ENCODE data around the gene PUM2. TPM values are rescaled to one million over a fixed set of nuclear protein-coding genes. Genes with fewer than 3 reads are reported as not detected.
A peak's percentile ranks its signal among the peaks of the same experiment; 100 is the strongest.

PUM2 gene
- polyA plus RNA-seq, 1 donor from 2014 or later: 14.6 TPM

DNA sequence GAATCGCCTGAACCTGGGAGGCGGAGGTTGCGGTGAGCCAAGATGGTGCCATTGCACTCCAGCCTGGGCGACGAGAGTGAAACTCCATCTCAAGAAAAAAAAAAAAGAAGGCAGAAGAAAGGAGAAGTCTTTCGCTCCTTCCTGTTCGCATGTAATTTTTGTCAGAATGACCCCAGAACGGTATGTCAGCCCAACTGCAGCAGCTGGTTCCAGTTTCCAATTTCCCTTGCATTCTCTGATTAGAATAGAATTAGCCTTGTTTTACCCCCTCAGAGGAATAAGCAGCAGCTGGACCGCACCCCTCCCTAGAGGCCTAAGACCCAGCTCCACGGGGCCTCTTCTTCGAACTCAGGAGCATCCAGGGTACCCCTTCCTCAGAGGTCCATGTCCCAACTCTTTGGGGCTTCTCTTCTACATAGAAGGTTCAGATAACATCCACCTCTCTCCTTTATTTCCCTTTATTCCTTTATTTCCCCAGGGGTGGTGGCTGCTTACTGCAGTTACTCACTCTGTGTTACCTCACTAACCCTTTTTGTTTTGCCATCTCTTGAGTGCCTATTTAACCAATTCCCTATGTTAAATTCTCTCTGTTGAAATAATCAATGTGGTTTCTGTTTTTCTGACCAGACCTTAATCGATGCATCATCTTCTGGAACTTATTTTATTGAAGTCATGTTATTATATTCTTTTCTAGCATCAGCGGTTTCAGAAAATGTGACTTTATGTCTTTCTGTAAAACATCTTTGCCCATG lies 7.2 kb upstream of the PUM2 start:
- no peaks in the 10 kb centered on the region for H3K36me3 Mint-ChIP-seq
- H3K9me3 Mint-ChIP-seq: no peaks in the 10 kb centered on the region
- H3K27ac Mint-ChIP-seq: peak overlapping the region in 1 of 3 donors; percentile 50
- H3K27me3 Mint-ChIP-seq: no peaks in the 10 kb centered on the region
- peaks cover 0 to 5% (median 0%) of the 10 kb centered on the region in 3 donors for H3K4me1 Mint-ChIP-seq
- peak overlapping the region in 1 of 4 donors; percentile 28 for H3K4me3 Mint-ChIP-seq

- no peak overlapping the region for H3K27ac Mint-ChIP-seq
- H3K4me3 Mint-ChIP-seq: no peak overlapping the region
- H3K36me3 Mint-ChIP-seq: no peaks in the 10 kb centered on the region
- H3K9me3 Mint-ChIP-seq: no peaks in the 10 kb centered on the region
- no peaks in the 10 kb centered on the region for H3K27me3 Mint-ChIP-seq
- peaks cover 0 to 4% (median 2%) of the 10 kb centered on the region in 3 donors for H3K4me1 Mint-ChIP-seq
These were observed 5.4 kb upstream of the PUM2 start for GRCh38 chr2:20356042-20356441.

DNA sequence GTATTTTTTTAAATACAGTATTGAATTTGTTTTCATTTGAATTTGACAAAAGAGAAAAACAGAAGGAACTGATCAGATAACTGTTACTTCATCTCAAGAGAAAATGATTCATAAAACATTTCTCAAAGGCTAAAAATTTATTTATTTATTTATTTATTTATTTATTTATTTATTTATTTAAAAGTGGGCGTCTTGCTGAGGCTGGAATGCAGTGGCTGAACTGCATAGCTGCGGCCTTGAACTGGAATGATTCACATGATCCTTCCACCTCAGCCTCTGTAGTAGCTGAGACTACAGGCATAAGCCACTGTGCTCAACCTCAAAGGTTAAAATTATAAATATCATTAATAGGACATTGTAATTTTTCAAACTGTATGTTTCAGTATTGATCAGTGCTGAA lies 4.5 kb upstream of the PUM2 start:
- no peak overlapping the region for H3K27ac Mint-ChIP-seq
- no peaks in the 10 kb centered on the region for H3K27me3 Mint-ChIP-seq
- no peaks in the 10 kb centered on the region for H3K36me3 Mint-ChIP-seq
- no peaks in the 10 kb centered on the region for H3K9me3 Mint-ChIP-seq
- peaks cover 0 to 4% (median 4%) of the 10 kb centered on the region in 3 donors for H3K4me1 Mint-ChIP-seq
- H3K4me3 Mint-ChIP-seq: no peak overlapping the region

- Mint-ChIP-seq H3K36me3 (no peaks in the 10 kb centered on the region), H3K4me1 (peaks cover 11 to 19% (median 16%) of the 10 kb centered on the region in 3 donors), H3K9me3 (no peaks in the 10 kb centered on the region), H3K27me3 (no peaks in the 10 kb centered on the region), H3K27ac (peak overlapping the region in 1 of 3 donors; percentile 69), H3K4me3 (peak overlapping the region in 1 of 4 donors; percentile 22)
These were observed 2.8 kb upstream of the PUM2 start for GRCh38 chr2:20353241-20353992.

DNA sequence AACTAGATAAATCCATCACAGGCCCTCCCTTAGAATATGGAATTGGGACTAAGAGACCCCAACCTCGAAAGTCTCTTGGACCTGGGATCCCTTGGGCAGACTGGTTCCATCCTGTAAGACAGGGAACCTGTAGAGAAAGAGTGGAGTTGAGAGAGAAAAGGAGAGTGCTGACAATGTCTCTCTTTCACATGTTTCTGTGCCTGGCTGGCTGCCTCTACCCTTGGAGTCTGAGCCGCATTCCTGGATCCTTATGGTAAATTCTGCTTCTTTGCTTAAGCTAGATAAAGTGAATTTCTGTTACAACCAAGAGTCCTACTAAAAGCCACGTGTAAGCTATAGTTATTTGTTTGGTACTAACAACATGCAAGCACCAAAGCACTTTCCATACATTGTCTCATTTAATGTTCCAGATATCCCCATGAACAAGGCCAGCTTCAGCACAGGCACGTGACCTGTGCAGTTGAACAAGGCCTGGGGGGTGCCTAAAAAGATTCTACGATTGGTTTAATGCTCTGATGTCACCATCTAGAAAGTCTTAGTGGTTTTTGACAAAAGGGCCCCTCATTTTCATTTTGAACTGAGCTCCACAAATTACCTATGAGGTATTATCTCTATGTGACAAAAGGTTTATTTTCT lies 2.1 kb upstream of the PUM2 start:
- Mint-ChIP-seq H3K36me3 (no peaks in the 10 kb centered on the region), H3K9me3 (no peaks in the 10 kb centered on the region), H3K4me1 (peaks cover 13 to 21% (median 20%) of the 10 kb centered on the region in 3 donors), H3K27me3 (no peaks in the 10 kb centered on the region), H3K27ac (no peak overlapping the region), H3K4me3 (no peak overlapping the region)

DNA sequence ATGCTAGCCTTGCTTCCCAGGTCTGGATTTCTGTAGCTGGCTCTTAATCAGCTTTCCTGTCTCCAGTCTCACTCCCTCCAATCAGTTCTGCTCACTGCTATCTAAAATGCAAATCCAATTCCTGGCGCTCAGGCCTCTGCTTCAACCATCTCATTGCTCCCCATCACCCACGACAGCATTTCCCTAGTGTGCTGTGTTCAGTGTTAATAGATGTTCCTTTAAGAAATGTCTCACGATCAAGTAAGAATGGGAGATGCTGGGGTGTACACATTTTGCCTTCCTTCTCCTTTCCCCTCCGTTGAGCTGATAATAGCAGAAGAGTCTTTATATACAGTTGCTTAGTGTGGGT lies 1.6 kb upstream of the PUM2 start:
- Mint-ChIP-seq H3K4me1 (peaks cover 17 to 24% (median 21%) of the 10 kb centered on the region in 3 donors), H3K36me3 (no peaks in the 10 kb centered on the region), H3K4me3 (no peak overlapping the region), H3K9me3 (no peaks in the 10 kb centered on the region), H3K27ac (no peak overlapping the region), H3K27me3 (no peaks in the 10 kb centered on the region)

DNA sequence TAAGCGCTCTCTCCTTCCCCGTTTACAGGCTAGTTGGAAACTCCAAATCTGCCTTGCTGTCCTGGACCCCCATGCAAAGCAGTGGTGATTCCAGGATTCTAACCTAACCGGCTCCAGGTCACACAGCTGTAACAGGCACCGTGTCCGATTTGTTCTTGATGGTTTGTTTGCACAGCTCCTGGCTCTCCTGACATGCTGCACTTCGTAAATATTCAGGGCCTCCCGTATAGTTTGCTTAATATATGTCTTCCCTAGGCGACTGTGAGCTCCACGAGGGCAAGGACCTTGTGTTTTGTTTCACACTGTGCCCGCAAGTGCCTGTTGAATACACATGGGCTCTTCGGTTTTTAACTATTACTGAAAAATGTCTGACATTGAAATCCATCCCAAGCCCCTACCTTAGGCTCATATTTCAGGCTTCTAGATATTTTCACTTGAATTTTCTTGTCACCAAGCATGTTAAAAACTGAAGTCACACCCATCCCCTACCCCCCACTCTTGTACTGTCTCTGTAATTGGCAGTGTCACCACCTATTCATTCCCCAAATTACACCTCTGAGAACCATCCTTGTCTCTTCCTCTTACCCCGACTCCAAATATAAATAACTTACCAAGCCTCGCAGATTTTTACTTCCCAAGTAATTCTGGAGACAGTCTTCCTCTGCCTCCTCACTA lies 1.0 kb upstream of the PUM2 start:
- no peak overlapping the region for H3K27ac Mint-ChIP-seq
- no peak overlapping the region for H3K4me3 Mint-ChIP-seq
- H3K9me3 Mint-ChIP-seq: no peaks in the 10 kb centered on the region
- H3K36me3 Mint-ChIP-seq: no peaks in the 10 kb centered on the region
- H3K27me3 Mint-ChIP-seq: no peaks in the 10 kb centered on the region
- H3K4me1 Mint-ChIP-seq: peaks cover 22 to 29% (median 26%) of the 10 kb centered on the region in 3 donors

DNA sequence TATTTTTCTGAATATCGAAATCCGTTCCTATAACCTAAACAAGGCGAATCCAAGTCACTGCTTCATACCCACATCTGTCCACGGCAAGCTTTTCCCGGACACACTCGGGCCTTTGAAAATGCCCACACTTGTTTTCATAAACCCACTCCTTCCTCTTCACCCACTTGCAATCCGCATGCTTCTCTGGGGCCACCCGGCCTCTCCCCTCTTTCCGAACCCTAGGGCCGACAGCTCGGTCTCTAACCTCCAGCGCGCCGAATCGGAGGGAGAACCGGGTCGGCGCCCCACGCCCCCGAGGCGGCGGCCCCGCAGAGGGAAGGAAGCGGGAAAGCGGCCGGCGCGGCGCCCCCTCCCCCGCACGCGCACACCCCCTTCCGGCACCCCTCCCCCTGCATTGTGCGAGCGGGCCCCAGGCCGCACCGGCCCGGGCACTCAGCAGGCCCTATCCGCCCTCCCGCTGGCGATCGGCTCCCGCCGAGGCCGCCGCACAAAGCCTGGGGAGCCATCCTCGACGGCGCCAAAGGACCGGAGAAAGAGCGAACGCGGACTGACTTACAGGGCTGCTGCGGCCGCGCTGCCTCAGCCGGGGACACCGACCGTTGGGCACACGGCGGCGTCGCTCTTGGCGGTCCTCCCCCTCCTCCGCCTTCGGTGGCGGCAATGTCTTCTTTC lies 467 bp downstream of the PUM2 start:
- Mint-ChIP-seq H3K4me3 (peak overlapping the region in 1 of 4 donors; percentile 97), H3K4me1 (peaks cover 32 to 42% (median 35%) of the 10 kb centered on the region in 3 donors)

DNA sequence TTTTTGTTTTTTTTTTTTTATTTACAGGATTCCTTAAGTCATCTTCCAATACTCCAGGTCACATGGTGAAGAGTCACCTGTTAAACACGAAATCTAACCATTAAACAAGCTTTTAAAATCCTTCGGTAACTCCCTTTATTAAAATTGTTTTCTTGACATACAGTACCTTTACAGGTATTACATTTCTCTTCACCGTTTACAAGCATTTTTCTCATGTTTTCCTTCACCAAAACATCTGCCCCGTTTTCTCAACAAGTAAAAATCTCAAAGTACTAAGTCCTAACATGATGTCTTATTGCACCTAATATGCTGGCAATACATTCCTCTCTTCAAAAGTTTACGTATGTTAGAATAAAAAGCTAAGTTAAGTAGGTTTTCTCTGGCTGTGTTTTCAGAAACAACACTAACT lies 1.1 kb downstream of the PUM2 start:
- peak overlapping the region in 2 of 3 donors; percentile 78 to 97 for H3K27ac Mint-ChIP-seq
- peaks cover 3% of the 10 kb centered on the region for H3K36me3 Mint-ChIP-seq
- no peaks in the 10 kb centered on the region for H3K27me3 Mint-ChIP-seq
- H3K4me1 Mint-ChIP-seq: peaks cover 36 to 43% (median 38%) of the 10 kb centered on the region in 3 donors
- H3K9me3 Mint-ChIP-seq: no peaks in the 10 kb centered on the region
- H3K4me3 Mint-ChIP-seq: peak overlapping the region in 1 of 4 donors; percentile 97

More for the DNA sequence above, 467 bp downstream of the PUM2 start:
- peak overlapping the region in 2 of 3 donors; percentile 78 to 97 for H3K27ac Mint-ChIP-seq
- H3K36me3 Mint-ChIP-seq: peaks cover 2% of the 10 kb centered on the region
- no peaks in the 10 kb centered on the region for H3K9me3 Mint-ChIP-seq
- no peaks in the 10 kb centered on the region for H3K27me3 Mint-ChIP-seq

GRCh38 chr2:20348542-20348941 lies 2.1 kb downstream of the PUM2 start:
- Mint-ChIP-seq H3K36me3 (peaks cover 3% of the 10 kb centered on the region), H3K4me1 (peaks cover 44 to 49% (median 46%) of the 10 kb centered on the region in 3 donors), H3K4me3 (peak overlapping the region in 2 of 4 donors; percentile 94 to 97), H3K9me3 (no peaks in the 10 kb centered on the region), H3K27ac (peak overlapping the region in 1 of 3 donors; percentile 97), H3K27me3 (no peaks in the 10 kb centered on the region)

GRCh38 chr2:20346565-20347381 lies 3.9 kb downstream of the PUM2 start:
- H3K27ac Mint-ChIP-seq: peak overlapping the region in 2 of 3 donors; percentile 18 to 85
- H3K9me3 Mint-ChIP-seq: no peaks in the 10 kb centered on the region
- H3K36me3 Mint-ChIP-seq: peaks cover 3% of the 10 kb centered on the region
- H3K4me1 Mint-ChIP-seq: peaks cover 46 to 51% (median 47%) of the 10 kb centered on the region in 3 donors
- peak overlapping the region in 3 of 4 donors; percentile 10 to 74 (median 39) for H3K4me3 Mint-ChIP-seq
- H3K27me3 Mint-ChIP-seq: no peaks in the 10 kb centered on the region

- H3K27ac Mint-ChIP-seq: no peak overlapping the region
- H3K36me3 Mint-ChIP-seq: peaks cover 3% of the 10 kb centered on the region
- no peaks in the 10 kb centered on the region for H3K27me3 Mint-ChIP-seq
- no peaks in the 10 kb centered on the region for H3K9me3 Mint-ChIP-seq
- peaks cover 48 to 64% (median 54%) of the 10 kb centered on the region in 3 donors for H3K4me1 Mint-ChIP-seq
- H3K4me3 Mint-ChIP-seq: peak overlapping the region in 1 of 4 donors; percentile 74
These were observed 7.5 kb downstream of the PUM2 start for GRCh38 chr2:20343128-20343527.

DNA sequence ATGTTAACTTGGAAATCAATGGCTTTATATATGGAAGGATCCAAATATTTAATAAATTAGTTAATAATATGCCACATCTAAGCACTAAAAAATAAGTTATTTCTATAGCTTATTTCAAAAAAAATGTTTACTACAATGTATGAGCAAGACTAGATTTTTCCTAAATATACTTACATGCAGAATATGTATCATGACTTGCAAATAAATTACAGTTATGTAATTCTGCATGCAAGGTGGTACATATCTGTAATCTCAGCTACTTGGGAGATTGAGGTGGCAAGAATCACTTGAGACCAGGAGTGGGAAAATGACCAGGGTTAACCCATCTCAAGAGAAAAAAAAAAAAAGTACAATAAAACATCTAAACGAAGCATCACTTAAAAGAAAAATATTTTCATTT lies 11.6 kb downstream of the PUM2 start:
- Mint-ChIP-seq H3K27ac (peak overlapping the region in 1 of 3 donors; percentile 48), H3K36me3 (no peaks in the 10 kb centered on the region), H3K4me1 (peaks cover 57 to 68% (median 58%) of the 10 kb centered on the region in 3 donors), H3K4me3 (peak overlapping the region in 1 of 4 donors; percentile 37), H3K27me3 (no peaks in the 10 kb centered on the region), H3K9me3 (no peaks in the 10 kb centered on the region)
